CD4-positive, CD25-positive, alpha-beta regulatory T cell (primary cell): Measurements from ENCODE around the gene CDC26. TPM values are rescaled to one million over a fixed set of nuclear protein-coding genes. Genes with fewer than 3 reads are reported as not detected.

Experiments used
- ATAC-seq, 2 donors: fragments of 150-1000 bp; cut with Tn5 transposase; one replicate each; pipeline ENCODE4 v1.10.0; 2021; ENCODE audit warnings: low read depth in 2 of 2, moderate number of reproducible peaks in 2 of 2, moderate library complexity in 1 of 2
- DNase-seq, 3 donors: peaks; one replicate each; pipeline versions ENCODE4 v3.0.0 to v3.0.0-alpha.2; 2012 to 2022; ENCODE audit warnings: mixed read lengths in 1 of 3
- H3K27ac ChIP-seq: one replicate; pipeline ENCODE4 v1.7.0; 2013; ENCODE audit warnings: mild to moderate bottlenecking, low read length; ENCODE audit not compliant: insufficient read depth, poor library complexity, severe bottlenecking
- H3K27me3 ChIP-seq: one replicate; pipeline ENCODE4 v1.7.0; 2013; ENCODE audit warnings: low read length; ENCODE audit not compliant: control insufficient read depth, insufficient read depth
- H3K36me3 ChIP-seq: one replicate; pipeline ENCODE4 v1.7.0; 2013; ENCODE audit warnings: mild to moderate bottlenecking, low read length, moderate library complexity; ENCODE audit not compliant: control insufficient read depth, insufficient read depth
- H3K4me1 ChIP-seq: 2 replicates; pipeline ENCODE4 v1.7.0; 2013; ENCODE audit warnings: mild to moderate bottlenecking, low read length; ENCODE audit not compliant: insufficient read depth, control insufficient read depth, poor library complexity, severe bottlenecking
- H3K4me3 ChIP-seq: one replicate; pipeline ENCODE4 v1.7.0; 2013; ENCODE audit warnings: low read depth, mild to moderate bottlenecking, low read length, moderate library complexity
- H3K9me3 ChIP-seq, 2 experiments: 1 replicate in 1 of 2; 2 replicates in 1 of 2; pipeline ENCODE4 v1.7.0; 2013; ENCODE audit warnings: low read length in 2 of 2, mild to moderate bottlenecking in 1 of 2, moderate library complexity in 1 of 2; ENCODE audit not compliant: control insufficient read depth in 2 of 2
- H3K27ac Mint-ChIP-seq, 3 donors: one replicate each; pipeline ENCODE4 v1.8.0; 2020 to 2022; ENCODE audit warnings: mild to moderate bottlenecking in 3 of 3, mixed read lengths in 3 of 3, moderate library complexity in 2 of 3
- H3K27me3 Mint-ChIP-seq: one replicate; pipeline ENCODE4 v1.8.0; 2022; ENCODE audit warnings: mild to moderate bottlenecking, mixed read lengths
- H3K36me3 Mint-ChIP-seq: one replicate; pipeline ENCODE4 v1.8.0; 2020; ENCODE audit warnings: mixed read lengths
- H3K4me1 Mint-ChIP-seq, 4 donors: one replicate each; pipeline ENCODE4 v1.8.0; 2020 to 2022; ENCODE audit warnings: mixed read lengths in 4 of 4, mild to moderate bottlenecking in 1 of 4
- H3K4me3 Mint-ChIP-seq, 4 donors: one replicate each; pipeline ENCODE4 v1.8.0; 2020 to 2022; ENCODE audit warnings: mild to moderate bottlenecking in 4 of 4, mixed read lengths in 4 of 4, moderate library complexity in 3 of 4
- H3K9me3 Mint-ChIP-seq, 7 donors: one replicate each; pipeline ENCODE4 v1.8.0; 2020 to 2022; ENCODE audit warnings: mixed read lengths in 7 of 7, mild to moderate bottlenecking in 3 of 7, moderate library complexity in 2 of 7
- polyA plus RNA-seq, 4 donors: library from polyadenylated mRNA; unstranded; fragments of 300-500 nt; fragmentation: Illumina TruSeq; gene quantifications; one replicate each; pipeline ENCODE4 v1.2.3, GENCODE V29; 2021
- total RNA-seq: library from RNA; stranded (reverse); gene quantifications from one replicate; pipeline ENCODE4 v1.2.3, GENCODE V29; 2022

The CDC26 gene
- total and polyA plus RNA-seq, 5 donors from 2014 or later, result 26.3 to 182 (median 173) TPM

DNA sequence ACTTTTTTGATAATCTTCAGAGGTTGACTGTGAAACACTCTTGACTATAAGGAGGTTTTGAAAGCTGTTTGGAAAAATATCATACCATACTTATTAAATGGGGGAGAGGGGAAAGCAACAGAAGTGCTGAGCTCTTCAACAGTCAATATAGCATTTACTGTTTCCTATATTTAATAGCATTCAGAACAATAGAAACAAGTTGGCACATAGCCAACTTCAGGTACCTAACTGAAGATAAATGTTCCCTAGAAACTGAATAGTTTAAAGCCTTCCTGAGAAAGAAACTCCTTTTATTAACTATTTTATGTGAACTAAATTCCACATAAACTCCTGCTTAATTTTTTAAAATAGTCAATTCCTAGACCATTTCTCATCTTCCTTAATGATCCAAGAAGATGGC, 27.7 kb downstream of the CDC26 start:
- Mint-ChIP-seq H3K27me3 (no peaks in the 10 kb centered on the region), H3K4me1 (no peaks in the 10 kb centered on the region), H3K36me3 (peaks cover 8% of the 10 kb centered on the region), H3K9me3 (peaks cover 0 to 3% (median 0%) of the 10 kb centered on the region in 7 donors), H3K27ac (no peak overlapping the region), H3K4me3 (no peak overlapping the region)
- H3K9me3 ChIP-seq, result no peaks in the 10 kb centered on the region
- no peaks in the 10 kb centered on the region for H3K36me3 ChIP-seq
- DNase-seq, result no peak
- no peak overlapping the region for H3K4me3 ChIP-seq
- H3K27ac ChIP-seq, result no peak overlapping the region
- no peaks in the 10 kb centered on the region for H3K27me3 ChIP-seq
- no peaks in the 10 kb centered on the region for H3K4me1 ChIP-seq
- no peak for ATAC-seq

DNA sequence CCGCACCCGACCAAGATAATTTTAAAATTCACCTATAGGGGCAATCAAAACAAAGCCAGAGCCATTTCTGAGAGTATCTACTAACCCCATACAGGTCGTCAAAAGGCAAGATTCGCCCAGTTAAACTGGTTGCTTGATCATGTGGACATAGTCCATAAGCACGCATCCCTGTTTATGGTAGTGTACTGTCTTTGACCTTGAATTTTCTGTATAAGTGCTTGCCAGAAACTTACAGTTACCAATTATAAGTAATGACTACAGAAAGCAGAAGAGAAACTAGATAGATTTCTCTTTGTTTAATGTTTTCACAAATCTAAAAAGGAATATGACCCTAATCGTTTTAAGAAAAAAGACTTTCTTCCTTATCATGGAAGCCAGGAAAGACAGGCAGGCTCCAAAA, 28.4 kb downstream of the CDC26 start:
- Mint-ChIP-seq H3K4me1 (no peaks in the 10 kb centered on the region), H3K27me3 (no peaks in the 10 kb centered on the region), H3K27ac (no peak overlapping the region), H3K9me3 (peaks cover 0 to 3% (median 0%) of the 10 kb centered on the region in 7 donors), H3K4me3 (no peak overlapping the region), H3K36me3 (peaks cover 7% of the 10 kb centered on the region)
- Histone ChIP-seq H3K4me3 (no peak overlapping the region), H3K4me1 (no peaks in the 10 kb centered on the region), H3K9me3 (no peaks in the 10 kb centered on the region), H3K36me3 (no peaks in the 10 kb centered on the region), H3K27me3 (no peaks in the 10 kb centered on the region), H3K27ac (no peak overlapping the region)
- DNase-seq (no peak), ATAC-seq (no peak)

DNA sequence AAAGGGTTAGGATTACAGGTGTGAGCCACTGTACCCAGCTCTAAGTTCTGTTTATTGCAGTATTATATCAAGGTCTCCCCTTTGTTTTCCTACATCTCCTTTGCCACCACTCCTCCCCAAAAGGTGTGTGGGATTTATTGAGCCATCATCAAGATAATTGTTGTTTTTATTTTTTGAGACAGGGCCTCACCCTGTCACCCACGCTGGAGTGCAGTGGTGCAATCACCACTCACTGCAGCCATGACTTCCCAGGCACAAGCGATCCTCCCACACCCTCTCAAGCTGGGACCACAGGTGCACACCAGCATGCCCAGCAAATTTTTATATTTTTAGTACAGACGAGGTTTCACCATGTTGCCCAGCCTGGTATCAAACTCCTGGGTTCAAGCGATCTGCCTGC, 29.5 kb downstream of the CDC26 start:
- H3K27me3 ChIP-seq, result no peaks in the 10 kb centered on the region
- Mint-ChIP-seq H3K27ac (no peak overlapping the region), H3K36me3 (peaks cover 5% of the 10 kb centered on the region), H3K4me1 (no peaks in the 10 kb centered on the region), H3K9me3 (peaks cover 0 to 3% (median 0%) of the 10 kb centered on the region in 7 donors), H3K4me3 (no peak overlapping the region), H3K27me3 (no peaks in the 10 kb centered on the region)
- no peak overlapping the region for H3K4me3 ChIP-seq
- no peak for ATAC-seq
- no peak overlapping the region for H3K27ac ChIP-seq
- no peaks in the 10 kb centered on the region for H3K4me1 ChIP-seq
- H3K9me3 ChIP-seq, result no peaks in the 10 kb centered on the region
- H3K36me3 ChIP-seq, result no peaks in the 10 kb centered on the region
- no peak for DNase-seq

DNA sequence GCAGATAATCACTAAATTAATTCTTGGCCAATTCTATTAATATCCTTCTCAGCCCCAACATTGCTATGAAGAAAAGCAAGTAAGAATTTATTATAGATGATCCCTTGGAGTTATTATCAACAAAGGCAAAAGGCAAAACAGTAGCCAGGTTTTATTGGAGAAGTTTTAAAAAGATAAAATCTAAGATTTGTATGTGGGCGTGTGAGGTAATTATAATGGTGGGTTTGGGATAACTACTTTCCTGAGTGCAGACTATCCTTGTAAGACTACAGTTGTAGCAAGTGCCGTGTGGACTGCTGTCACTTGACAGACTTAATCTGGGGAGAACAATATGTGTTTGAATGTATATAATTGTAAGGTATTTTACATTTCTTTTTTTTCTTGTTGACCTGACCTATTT, 30.8 kb downstream of the CDC26 start:
- H3K36me3 Mint-ChIP-seq, result peaks cover 5% of the 10 kb centered on the region
- no peaks in the 10 kb centered on the region for H3K36me3 ChIP-seq
- no peaks in the 10 kb centered on the region for H3K9me3 ChIP-seq
- H3K27ac ChIP-seq, result no peak overlapping the region
- ATAC-seq (no peak), DNase-seq (no peak)
- H3K4me1 ChIP-seq, result no peaks in the 10 kb centered on the region
- H3K27ac Mint-ChIP-seq, result no peak overlapping the region
- no peaks in the 10 kb centered on the region for H3K4me1 Mint-ChIP-seq
- H3K27me3 Mint-ChIP-seq, result no peaks in the 10 kb centered on the region
- peaks cover 0 to 2% (median 0%) of the 10 kb centered on the region in 7 donors for H3K9me3 Mint-ChIP-seq
- no peak overlapping the region for H3K4me3 ChIP-seq
- no peak overlapping the region for H3K4me3 Mint-ChIP-seq
- H3K27me3 ChIP-seq, result no peaks in the 10 kb centered on the region

DNA sequence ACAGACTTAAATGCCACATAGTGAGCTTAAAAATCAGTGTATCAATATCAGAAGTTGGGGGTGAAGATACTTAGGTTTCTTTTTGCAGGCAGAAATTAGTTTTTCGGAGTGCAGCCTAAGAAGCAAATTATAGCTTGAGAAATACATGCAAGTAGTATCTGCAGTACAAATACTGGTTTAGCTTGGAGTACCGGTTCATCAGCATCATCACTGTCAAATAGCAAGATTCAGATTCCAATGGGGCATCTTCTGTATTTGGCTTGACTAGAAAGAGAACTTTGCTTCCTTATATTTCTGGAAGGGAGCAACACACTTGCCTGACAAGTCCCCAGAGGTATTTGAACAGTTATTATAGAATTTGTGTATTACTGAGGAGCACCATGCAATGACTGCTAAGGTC, 34.2 kb downstream of the CDC26 start:
- Mint-ChIP-seq H3K27me3 (no peaks in the 10 kb centered on the region), H3K36me3 (no peaks in the 10 kb centered on the region), H3K9me3 (peaks cover 0 to 2% (median 0%) of the 10 kb centered on the region in 7 donors), H3K4me1 (no peaks in the 10 kb centered on the region), H3K4me3 (no peak overlapping the region), H3K27ac (no peak overlapping the region)
- no peaks in the 10 kb centered on the region for H3K4me1 ChIP-seq
- H3K9me3 ChIP-seq, result no peaks in the 10 kb centered on the region
- H3K4me3 ChIP-seq, result no peak overlapping the region
- ATAC-seq, result no peak
- H3K27ac ChIP-seq, result no peak overlapping the region
- H3K36me3 ChIP-seq, result no peaks in the 10 kb centered on the region
- DNase-seq, result no peak
- H3K27me3 ChIP-seq, result no peaks in the 10 kb centered on the region

DNA sequence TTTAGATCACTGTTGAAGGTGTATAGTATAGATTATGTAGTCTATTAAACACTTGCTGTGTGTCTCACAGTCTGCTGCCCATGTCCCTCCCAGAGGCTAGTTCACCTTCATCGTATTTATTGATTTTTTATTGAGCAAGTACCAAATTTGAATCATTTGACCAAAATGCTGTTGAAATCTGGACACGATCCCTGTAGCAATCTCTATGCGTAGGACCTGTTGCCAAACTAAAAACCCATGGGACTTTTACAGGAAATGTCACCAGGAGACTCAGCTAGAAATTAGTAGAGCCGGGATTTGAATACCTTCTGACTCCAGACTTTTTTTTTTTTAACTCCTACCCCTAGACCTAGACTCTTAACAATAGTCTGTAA, 36.5 kb downstream of the CDC26 start:
- Histone ChIP-seq H3K27ac (no peak overlapping the region), H3K27me3 (no peaks in the 10 kb centered on the region), H3K4me1 (no peaks in the 10 kb centered on the region), H3K4me3 (no peak overlapping the region), H3K36me3 (no peaks in the 10 kb centered on the region), H3K9me3 (no peaks in the 10 kb centered on the region)
- no peaks in the 10 kb centered on the region for H3K27me3 Mint-ChIP-seq
- no peak overlapping the region for H3K4me3 Mint-ChIP-seq
- ATAC-seq (no peak), DNase-seq (no peak)
- peaks cover 0 to 3% (median 2%) of the 10 kb centered on the region in 4 donors for H3K4me1 Mint-ChIP-seq
- H3K27ac Mint-ChIP-seq, result no peak overlapping the region
- no peaks in the 10 kb centered on the region for H3K36me3 Mint-ChIP-seq
- peaks cover 0 to 2% (median 0%) of the 10 kb centered on the region in 7 donors for H3K9me3 Mint-ChIP-seq

DNA sequence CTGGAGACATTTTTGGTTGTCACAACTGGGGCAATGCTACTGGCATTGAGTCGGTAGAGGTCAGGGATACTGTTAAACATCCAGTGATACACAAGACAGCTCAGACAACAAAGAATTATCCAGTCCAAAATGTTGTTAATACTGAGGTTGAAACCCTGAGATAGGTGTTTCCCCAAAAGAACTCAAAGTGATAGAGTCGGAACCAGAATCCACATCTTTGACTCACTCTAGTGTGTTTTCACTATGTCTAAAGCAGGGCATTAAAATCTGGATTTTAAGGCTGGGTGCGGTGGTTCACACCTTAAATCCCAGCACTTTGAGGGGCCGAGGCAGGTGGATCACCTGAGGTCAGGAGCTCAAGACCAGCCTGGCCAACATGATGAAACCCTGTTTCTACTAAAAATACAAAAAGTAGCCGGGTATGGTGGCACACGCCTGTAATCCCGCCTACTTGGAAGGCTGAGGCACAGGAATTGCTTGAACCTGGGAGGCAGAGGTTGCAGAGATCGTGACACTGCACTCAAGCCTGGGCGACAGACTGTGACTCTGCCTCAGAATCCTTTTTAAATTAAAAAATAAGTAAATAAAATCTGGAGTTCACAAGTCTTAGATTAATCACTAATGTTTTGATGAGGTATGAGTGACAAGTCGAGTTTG, 37.0 kb downstream of the CDC26 start:
- H3K27me3 Mint-ChIP-seq, result no peaks in the 10 kb centered on the region
- no peak for ATAC-seq
- no peaks in the 10 kb centered on the region for H3K9me3 ChIP-seq

DNA sequence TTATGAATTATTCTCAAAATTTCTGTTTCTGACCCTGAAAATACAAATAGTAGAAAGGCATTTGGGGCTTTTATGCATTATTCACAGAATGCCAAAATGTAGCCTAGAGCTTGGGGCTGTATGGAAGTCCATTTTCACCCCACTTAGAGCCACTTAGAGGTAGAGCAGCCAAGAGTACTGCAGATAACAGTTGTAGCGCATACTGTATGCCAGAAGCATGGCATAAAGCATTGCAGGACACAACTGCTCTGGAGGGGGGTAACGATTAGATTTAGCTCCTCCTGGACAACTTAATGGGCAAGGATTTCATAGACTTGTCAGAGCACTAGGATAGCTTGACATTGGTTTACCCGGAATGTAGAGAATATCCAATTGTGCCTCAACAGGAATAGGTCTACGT, 38.3 kb downstream of the CDC26 start:
- H3K36me3 ChIP-seq, result no peaks in the 10 kb centered on the region
- ATAC-seq, result no peak
- H3K4me1 ChIP-seq, result peaks cover 8% of the 10 kb centered on the region
- no peak for DNase-seq
- H3K4me3 ChIP-seq, result no peak overlapping the region
- no peaks in the 10 kb centered on the region for H3K27me3 ChIP-seq
- H3K27me3 Mint-ChIP-seq, result no peaks in the 10 kb centered on the region
- H3K9me3 Mint-ChIP-seq, result peaks cover 0 to 2% (median 0%) of the 10 kb centered on the region in 7 donors
- no peak overlapping the region for H3K27ac ChIP-seq
- no peak overlapping the region for H3K27ac Mint-ChIP-seq
- H3K4me3 Mint-ChIP-seq, result no peak overlapping the region
- peaks cover 9 to 16% (median 14%) of the 10 kb centered on the region in 4 donors for H3K4me1 Mint-ChIP-seq
- no peaks in the 10 kb centered on the region for H3K9me3 ChIP-seq
- no peaks in the 10 kb centered on the region for H3K36me3 Mint-ChIP-seq

More for the DNA sequence above, 37.0 kb downstream of the CDC26 start:
- H3K4me1 ChIP-seq, result peaks cover 3% of the 10 kb centered on the region
- no peak overlapping the region for H3K27ac ChIP-seq
- no peak for DNase-seq
- H3K36me3 ChIP-seq, result no peaks in the 10 kb centered on the region
- no peaks in the 10 kb centered on the region for H3K36me3 Mint-ChIP-seq
- peak overlapping the region in 1 of 3 donors; percentile 47 for H3K27ac Mint-ChIP-seq
- H3K9me3 Mint-ChIP-seq, result peaks cover 0 to 2% (median 0%) of the 10 kb centered on the region in 7 donors
- H3K4me1 Mint-ChIP-seq, result peaks cover under 1 to 7% (median 6%) of the 10 kb centered on the region in 4 donors
- H3K4me3 Mint-ChIP-seq, result no peak overlapping the region
- H3K4me3 ChIP-seq, result no peak overlapping the region
- H3K27me3 ChIP-seq, result no peaks in the 10 kb centered on the region
